NK-92 treated with Interleukin-12 subunit alpha and Interleukin-12 subunit beta, amount 100 ng/mL, for 24 hours (cell line): ENCODE measurements around the gene ETNK2.

Source experiments
- DNase-seq: peaks from one replicate; lab custom pipeline; 2025; lab: John Stamatoyannopoulos, UW

ETNK2 gene

GRCh38 chr1:204147406-204148383 lies 4.1 kb downstream of the ETNK2 start:
- no peak for DNase-seq

GRCh38 chr1:204146965-204147364 lies 4.9 kb downstream of the ETNK2 start:
- no peak for DNase-seq

- DNase-seq = no peak
These were observed 5.5 kb downstream of the ETNK2 start for GRCh38 chr1:204146309-204146708.

- DNase-seq = no peak
These were observed 6.8 kb downstream of the ETNK2 start for GRCh38 chr1:204145033-204145504.

- DNase-seq = no peak
These were observed 8.4 kb downstream of the ETNK2 start for GRCh38 chr1:204143276-204144041.

GRCh38 chr1:204142032-204142974 lies 9.5 kb downstream of the ETNK2 start:
- DNase-seq = no peak

- DNase-seq = no peak
These were observed 10.7 kb downstream of the ETNK2 start for GRCh38 chr1:204141131-204141530.

- DNase-seq = no peak
These were observed 11.9 kb downstream of the ETNK2 start for GRCh38 chr1:204139952-204140351.

GRCh38 chr1:204139088-204139487 lies 12.8 kb downstream of the ETNK2 start:
- DNase-seq = no peak

GRCh38 chr1:204136814-204137213 lies 15.0 kb downstream of the ETNK2 start:
- no peak for DNase-seq

GRCh38 chr1:204134103-204134502 lies 17.7 kb downstream of the ETNK2 start:
- DNase-seq = no peak

GRCh38 chr1:204132718-204133117 lies 19.1 kb downstream of the ETNK2 start:
- no peak for DNase-seq

GRCh38 chr1:204131978-204132377 lies 19.9 kb downstream of the ETNK2 start:
- DNase-seq = no peak

- no peak for DNase-seq
These were observed 20.6 kb downstream of the ETNK2 start for GRCh38 chr1:204130981-204131892.

GRCh38 chr1:204130178-204130577 lies 21.7 kb downstream of the ETNK2 start:
- DNase-seq = no peak

GRCh38 chr1:204128964-204129896 lies 22.6 kb downstream of the ETNK2 start:
- DNase-seq = peak; percentile 18

- DNase-seq = no peak
These were observed 23.3 kb downstream of the ETNK2 start for GRCh38 chr1:204128464-204128963.

- DNase-seq = no peak
These were observed 24.1 kb downstream of the ETNK2 start for GRCh38 chr1:204127597-204128242.

- DNase-seq = no peak
These were observed 24.9 kb downstream of the ETNK2 start for GRCh38 chr1:204126956-204127355.
